HG02642 (cell line): ENCODE measurements around the gene DCLRE1A.

ENCODE experiments used
- ATAC-seq: cut with Tn5 transposase; IDR thresholded peaks from one replicate; pipeline ENCODE4 v1.9.1; 2021; ENCODE audit warnings: mild to moderate bottlenecking; ENCODE audit not compliant: unreplicated experiment, poor library complexity

Gene DCLRE1A

DNA sequence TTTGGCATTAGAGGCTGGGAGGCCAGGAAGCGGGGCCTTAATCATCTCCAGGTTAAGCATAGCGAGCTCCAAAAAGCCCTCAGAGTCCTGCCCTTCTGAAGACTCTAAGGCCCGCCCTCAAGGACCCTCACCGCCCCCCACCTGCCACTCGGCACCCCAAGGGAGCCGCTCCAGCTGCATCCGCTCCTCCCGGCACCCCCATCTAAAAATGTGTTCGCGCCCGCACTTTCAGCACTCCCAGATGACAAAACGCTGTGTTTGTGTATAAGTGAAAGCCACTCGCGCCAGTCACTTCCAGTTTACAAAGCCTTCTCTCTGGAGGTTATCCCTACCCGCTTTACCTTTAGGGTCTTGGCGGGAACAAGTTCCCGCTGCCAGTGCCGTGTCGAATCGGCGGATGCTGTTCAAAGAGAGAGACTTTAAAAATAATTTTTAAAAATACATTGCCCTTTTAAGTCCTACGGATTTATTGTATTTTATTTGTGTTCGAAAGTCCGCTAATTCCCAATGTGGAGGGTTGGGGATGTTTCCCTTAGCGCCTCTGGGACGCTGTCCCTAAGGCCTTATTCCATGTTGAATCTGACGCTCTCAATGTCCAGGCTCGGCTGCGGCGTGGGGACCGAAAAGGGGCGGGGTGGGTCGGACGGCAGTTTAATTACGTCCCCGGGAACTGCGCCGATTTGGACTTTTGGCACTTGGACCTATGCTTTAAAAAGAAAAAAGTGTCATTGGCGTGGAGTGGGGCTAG lies at the start of gene DCLRE1A, which contains the start of gene NHLRC2:
TSS of gene DCLRE1A (minus strand) at position 70 of the 748 bp plus-strand sequence. CDS start 900 bp downstream, outside the sequence.
TSS of gene NHLRC2 (plus strand) at position 649 of the 748 bp plus-strand sequence. CDS start 212 bp downstream, outside the sequence.
- ATAC-seq = peak; percentile 52

DNA sequence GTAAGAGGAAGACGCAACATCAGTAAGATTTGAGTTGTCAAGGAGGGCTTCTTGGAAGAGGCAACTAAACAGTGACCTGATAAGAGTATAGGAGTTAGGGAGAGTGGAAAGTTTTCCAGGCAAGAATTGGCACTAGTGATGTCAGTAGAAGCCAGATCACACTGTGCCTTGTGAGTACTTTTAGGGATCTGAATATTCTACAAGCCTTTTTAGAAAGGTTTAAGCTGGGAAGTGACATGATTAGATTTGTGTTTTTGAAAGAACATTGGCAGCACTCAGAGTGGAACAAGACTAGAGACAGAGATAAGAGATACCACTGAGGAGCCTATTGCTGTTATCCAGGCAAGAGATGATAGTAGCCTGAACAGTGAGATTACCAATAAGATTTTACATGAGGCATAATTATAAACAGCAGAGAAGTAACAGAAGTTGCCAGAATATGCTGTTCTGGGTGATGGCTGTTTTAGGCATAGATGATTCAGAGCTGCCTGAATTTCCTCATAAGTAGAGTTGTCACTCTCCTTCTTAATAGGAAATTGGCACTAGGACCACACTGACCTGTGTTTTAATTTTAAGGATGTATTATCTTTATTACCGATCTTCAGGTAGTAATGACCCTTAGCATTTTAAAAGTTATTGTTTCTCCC lies 46.2 kb upstream of the DCLRE1A start:
- ATAC-seq = no peak

DNA sequence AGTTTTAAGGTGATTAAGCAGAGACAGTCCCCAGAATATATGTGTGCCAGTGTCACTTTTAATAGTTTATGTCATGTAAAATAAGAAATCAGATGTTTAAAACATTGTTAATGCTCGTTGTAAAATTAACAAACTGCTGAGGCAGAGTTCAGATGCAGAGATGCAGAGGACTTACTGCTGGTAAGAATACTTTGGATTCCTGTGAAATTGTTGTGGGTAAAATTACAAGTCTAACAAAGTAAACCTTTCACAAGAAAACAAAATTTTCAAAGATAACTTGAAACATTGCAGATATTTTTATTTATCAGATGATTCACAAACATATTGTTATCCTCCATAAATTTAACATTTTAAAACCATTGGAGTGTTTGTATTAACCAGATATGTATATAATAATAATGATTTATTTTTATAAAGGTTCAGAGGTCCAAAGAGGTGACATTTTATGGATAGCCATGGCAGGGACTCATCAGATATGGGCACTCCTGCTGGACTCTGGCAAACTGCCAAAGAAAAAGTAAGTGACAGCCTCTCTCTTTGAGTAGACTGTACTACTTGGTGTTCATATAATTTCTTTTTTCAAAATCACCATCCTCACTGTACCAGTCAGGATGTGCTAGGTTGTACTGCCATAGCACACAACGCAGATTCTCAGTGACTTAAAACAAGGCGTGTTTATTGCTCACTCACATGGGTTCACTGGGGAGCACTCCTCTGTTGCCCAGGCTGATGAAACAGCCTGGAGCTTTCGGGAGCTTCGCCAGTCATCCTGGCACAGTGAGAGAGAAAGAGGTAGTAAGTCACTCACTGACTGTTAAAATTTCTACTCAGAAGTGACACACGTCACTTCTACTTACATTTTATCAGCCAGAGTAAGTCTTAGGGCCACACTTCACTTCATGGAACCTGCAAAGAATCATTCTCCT lies 44.1 kb upstream of the DCLRE1A start:
- no peak for ATAC-seq

DNA sequence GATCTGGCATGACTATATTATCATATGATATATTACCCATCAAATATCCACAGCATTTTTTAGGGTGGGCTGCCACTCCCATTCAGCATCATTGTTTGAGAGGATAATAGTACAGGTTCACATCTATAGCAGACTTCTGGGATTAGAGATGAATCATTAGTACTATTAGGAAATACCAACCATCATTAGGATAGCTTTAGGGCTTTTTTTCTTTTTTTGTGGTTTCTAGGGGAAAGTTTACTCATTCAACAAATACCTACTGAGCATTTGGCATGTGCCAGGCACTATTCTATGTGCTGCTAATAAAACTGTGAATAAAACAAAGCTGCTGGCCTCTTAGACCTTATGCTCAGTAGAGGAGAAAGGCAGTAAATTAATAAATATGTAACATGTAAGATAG lies 41.1 kb upstream of the DCLRE1A start:
- no peak for ATAC-seq

DNA sequence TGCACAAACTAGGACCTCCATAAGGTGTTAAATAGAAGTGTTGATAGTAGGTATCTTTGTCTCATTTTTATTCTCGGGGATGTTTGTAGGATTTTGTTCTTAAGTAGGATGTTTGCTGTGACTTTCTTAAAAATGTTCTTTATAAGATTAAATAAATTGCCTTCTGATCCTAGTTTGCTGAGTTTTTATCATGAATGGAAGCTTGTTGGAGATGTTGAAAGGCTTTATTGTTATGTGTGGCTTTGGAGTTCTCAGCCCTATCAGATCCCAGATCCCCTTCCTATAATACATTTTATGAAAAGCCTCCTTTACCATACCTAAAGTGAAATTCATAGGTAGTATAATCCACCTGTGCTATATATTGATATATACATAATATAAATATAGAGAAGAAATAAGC lies 40.7 kb upstream of the DCLRE1A start:
- no peak for ATAC-seq

DNA sequence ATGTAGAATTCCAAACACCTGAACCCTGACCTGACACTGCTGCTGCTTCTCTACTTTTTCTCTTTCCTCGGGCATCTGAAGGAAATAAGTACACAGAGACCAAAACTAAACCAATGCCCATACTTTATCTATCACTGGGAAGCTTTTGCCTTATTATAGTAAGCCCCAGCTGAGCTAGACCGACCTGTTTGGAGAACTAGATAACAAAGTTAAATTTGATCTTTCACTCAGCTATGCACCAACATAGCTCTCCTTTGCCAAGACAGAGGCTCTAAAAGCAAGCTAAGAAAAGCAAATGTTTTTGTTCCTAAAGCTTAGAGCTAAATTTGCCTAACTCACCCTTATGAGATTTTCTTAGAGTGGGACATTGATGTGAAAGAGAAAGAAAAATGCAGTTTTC lies 39.7 kb upstream of the DCLRE1A start:
- ATAC-seq = no peak

DNA sequence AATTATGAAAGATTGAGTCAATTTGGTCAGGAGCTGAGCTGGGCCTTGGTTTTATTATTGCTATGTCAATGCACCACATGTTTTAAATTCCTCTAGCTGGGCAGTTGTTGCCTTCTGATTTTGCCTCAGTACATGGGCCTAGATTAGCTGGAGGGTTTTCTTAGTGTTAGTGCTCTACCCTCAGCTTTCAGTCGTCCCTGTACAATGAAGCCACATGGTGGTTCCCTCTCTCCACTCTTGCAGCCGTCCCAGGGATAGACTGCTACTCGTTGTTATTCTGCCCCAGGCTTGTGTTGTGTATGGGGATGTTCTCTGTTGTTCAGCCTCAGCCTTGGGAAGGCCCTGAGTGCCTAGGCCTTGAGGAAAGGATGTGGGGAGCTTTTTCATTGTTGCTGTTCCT lies 37.6 kb upstream of the DCLRE1A start:
- ATAC-seq = no peak

DNA sequence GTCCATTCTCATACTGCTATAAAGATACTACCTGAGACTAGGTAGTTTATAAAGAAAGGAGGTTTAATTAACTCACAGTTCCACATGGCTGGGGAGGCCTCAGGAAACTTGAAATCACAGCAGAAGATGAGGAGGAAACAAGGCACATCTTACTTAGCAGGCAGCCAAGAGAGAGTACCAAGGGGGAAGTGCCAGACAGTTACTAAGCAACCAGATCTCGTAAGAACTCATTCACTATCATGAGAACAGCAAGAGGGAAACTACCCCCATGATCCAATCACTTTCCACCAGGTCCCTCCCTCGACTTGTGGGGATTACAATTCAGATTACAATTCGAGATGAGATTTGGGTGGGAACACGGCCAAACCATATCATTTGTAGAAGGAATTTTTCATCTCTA lies 36.9 kb upstream of the DCLRE1A start:
- no peak for ATAC-seq

DNA sequence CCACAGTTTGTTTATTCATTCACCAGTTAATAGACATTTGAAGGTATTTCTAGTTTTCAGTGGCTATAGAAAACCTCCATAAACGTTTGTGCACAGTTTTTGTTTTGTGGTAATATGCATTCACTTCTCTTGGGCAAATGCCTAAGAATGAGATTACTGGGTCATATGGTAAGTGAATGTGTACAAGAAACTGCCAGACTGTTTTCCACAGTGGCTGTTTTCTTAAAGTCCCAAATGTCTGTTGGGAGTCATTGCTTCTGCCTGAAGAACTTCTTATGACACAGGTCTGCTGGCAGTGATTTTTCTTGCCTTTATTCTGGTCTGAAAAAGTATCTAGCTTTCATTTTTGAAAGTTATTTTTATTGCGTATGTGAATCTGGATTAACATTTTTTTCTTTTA lies 36.0 kb upstream of the DCLRE1A start:
- no peak for ATAC-seq

DNA sequence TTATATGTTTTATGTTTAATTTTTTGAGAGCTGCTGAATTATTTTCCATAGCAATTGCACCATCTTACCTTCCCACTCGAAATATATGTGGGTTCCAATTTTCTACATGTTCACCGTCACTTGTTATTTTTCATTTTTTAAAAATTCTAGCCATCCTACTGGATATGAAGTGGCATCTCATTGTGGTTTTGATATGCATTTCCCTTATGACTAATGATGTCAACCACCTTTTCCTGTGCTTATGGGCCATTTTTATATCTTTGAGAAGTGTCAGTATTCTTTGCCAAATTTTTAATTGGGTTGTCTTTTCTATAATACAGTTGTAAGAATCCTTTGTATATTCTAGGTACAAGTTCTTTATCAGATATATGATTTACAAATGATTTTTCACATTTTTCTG lies 28.4 kb upstream of the DCLRE1A start:
- no peak for ATAC-seq

DNA sequence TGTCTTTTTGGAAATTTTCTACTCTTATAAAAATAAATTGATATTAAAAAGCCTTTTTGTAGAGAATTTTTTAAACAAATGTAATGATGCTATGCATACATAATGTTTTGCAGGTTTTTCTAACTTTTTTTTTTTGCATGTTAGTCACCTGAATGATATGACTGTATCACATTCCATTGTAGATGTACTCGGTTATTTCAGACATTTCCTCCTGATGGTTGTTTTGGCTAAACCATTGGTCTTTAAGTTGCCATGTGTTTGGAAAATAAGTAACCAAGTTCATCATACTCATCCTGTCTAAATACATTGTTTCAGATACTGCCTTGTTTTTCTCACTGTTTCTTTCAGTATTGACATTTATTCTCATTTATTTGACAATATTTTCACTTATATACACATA lies 26.4 kb upstream of the DCLRE1A start:
- no peak for ATAC-seq

DNA sequence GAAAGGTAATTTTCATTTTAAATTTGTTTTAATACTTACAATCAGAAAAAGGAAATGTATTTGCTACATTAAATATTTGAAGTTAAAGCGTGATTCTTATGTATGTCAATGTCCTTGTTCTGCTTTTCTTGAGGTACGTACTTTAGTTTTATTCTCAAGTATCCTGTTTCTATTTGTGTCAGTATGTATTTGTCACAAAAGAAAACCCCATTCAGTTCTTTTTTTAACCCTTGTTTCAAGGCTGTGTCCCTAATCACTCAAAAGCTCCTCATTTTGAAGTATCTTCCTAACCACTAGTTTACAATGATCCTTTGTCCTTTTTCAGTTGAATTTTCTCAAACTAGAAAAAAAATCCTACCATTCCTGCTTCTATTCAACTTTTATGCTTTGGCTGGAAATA lies 25.8 kb upstream of the DCLRE1A start:
- ATAC-seq = peak; percentile 83

DNA sequence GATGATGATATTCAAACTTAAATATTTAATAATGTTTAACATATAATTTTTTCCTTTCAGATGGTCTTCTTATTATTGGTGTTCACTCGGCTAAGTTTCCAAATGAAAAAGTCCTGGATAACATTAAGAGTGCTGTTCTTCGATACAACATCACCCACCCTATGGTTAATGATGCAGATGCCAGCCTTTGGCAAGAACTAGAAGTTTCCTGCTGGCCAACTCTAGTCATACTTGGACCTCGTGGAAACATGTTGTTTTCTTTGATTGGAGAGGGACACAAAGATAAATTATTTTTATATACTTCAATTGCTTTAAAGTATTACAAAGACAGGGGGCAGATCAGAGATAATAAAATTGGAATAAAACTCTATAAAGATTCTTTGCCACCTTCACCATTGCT lies 22.6 kb upstream of the DCLRE1A start:
- ATAC-seq = no peak

DNA sequence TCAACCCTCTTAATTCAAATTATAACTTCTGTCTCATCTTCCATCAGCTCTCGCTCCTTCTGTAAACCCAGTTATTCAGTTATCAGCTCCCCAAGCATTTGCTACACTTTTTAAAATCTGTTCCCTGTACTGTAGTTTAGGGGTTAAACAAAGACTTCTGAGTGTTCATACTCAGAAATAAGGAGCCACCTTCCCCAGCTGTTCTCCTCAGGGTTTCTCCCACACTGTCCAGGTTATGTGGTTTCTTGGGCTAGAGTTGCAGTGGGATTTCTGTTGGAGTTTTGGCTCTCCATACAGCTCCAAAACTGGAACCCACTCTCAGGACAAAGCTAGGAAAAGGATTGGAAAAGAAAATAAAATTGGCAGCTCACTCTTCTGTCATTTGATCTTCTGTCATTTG lies 21.3 kb upstream of the DCLRE1A start:
- ATAC-seq = no peak

DNA sequence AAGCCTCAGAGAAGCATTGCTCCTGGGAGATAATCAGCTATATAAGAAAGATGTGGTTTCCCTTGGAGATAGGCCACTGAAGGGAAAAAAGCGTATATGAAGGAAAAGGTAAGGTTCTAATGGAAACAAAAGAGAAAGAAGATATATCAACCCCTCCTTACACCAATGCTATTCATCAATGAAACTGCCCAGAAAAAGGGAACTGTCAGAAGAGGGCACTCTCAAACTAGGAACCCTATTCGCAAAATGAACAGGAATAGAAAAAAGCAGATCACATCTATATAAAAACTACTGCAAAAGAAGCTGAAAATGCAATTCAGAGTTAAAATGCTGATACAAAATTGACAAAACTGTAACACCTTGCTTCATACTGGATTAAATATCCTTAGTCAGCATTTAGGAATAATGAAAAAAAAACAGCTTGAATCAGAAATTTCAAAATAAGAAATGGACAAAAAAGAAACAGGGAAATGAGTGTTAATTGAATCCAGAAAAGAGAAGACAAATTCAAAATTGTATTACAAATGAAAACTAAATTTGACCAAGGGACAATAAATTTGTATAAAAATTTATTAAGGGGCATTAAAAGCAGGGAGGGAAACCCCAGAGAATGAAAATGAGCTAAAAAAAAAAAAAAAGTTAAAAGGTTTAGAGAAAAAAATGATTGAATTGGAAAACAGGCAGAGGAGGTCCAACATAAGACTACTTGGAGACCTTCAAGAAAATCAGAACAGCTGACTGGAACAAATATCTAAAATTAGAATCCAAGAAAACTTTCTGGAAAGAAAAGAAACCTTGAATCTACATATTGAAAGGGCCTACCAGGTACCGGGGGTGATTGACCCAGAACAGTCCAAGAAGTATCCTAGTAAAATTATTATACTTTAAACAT lies 18.5 kb upstream of the DCLRE1A start:
- ATAC-seq = no peak

DNA sequence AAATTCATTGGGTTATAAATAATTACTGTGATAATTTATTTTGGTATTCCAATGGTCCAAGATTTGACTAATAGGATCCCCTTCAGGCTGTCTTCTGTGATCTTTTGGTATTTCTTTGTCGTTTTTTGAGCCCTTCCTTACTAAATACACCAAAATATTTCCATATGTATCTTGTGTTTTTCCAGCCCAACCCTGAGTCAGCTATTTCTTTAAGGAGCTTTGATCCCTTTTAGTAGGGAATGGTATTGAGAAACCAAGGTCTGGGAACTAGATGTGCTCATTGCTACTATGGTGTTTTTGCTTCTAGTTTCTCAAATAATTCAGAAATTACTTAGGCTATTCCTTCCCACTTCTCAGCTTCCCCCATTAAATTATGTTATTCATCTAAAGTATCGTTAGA lies 15.9 kb upstream of the DCLRE1A start:
- no peak for ATAC-seq

DNA sequence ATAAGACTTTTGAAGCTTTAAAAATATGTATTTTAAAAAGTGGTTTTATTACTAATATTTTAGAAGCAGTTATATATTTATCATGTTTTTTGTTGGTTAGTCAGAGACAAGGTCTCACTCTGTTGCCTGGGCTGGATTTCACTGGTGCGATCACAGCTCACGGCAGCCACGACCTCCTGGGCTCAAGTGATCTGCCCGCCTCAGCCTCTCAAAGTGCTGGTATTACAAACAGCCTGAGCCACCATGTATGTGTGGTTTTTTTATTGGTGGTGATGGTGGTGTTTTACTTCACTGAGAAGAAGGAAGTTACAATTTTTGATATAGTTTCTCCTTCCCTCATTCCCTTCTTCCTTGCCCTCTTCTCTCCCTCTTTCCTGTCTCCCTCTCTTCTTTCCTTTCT lies 14.0 kb upstream of the DCLRE1A start:
- no peak for ATAC-seq

DNA sequence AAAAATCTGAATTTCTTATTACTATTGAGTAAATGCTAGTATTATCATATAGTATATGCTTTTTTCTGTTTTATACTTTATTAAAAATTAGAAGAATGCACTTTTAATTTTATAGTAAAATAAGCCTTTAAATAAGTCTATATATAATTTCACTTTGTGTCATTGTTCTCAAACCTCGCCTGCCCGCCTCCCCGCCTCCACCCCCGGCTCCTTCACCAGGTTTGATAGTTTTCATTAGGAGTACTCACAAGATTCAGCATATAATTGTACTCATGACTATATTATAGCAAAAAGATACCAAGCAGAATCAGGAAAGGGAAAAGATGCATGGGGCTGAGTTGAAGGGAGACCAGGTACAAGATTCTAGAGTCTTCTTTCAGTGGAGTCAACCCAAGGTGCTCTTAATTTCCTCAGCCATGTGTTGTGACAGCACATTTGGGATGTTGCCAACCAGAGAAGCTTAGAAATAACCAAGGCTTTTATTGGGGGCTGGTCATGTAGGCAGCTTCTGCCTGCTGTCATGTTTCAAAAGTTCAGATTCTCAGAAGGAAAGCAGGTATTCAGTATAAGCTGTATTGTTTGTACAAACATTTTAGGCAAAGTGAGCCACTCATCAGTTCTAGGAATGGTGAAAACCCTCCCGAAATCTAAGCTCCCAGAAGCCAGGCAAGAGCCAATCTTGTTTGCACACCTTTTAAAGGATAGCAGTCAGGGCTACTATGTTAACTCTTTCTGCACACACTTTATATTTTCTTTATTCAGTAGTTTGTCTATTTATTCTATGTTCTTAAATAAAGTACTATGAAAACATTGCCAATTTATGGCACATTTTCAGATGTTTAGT lies 12.9 kb upstream of the DCLRE1A start:
- ATAC-seq = no peak

DNA sequence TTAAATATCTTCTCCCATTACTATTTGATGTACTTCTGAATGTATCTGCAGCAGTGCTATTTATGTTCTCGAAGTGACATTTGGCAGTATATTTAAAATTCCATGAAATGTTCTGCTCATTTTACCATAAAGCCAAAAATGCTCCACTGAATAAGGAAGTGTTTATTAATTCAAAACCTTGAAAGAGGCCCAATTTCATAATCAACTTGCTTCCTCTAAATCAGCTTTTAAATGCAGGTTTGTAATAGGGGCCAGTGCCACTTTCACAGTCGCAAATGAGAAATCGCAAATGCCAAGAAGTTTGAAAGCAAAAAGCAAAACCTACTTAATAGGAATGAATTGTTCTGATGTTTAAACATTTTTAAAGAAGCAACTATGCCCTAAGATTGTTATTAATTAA lies 12.0 kb upstream of the DCLRE1A start:
- ATAC-seq = no peak
